ENCODE measurements around the gene PLXNA1. TPM values are rescaled to one million over a fixed set of nuclear protein-coding genes. Genes with fewer than 3 reads are reported as not detected.

PLXNA1 gene
- total and polyA plus RNA-seq, 9 of the 15 experiments (the other 6 are each of a cell fraction or from before 2014, with no cell fraction given), result 0.23 to 59.9 (median 16.8) TPM

GRCh38 chr3:126955004-126955790, 27.7 kb upstream of the PLXNA1 start (continued):
- no peak for TF ChIP-seq E2F8 (IDR thresholded peaks at IDR 0.05; ENCODE audit: low read depth, partially characterized antibody)
- no peak for TF ChIP-seq NR2F6 (CRISPR knock-in tag; IDR thresholded peaks at IDR 0.05)
- no peak for TF ChIP-seq ZNF212 (CRISPR knock-in tag; IDR thresholded peaks at IDR 0.05)

GRCh38 chr3:126956361-126956760, 26.6 kb upstream of the PLXNA1 start:
- H3K79me2 ChIP-seq (ENCODE audit: control insufficient read depth, insufficient read depth, low read length), result no peaks in the 10 kb centered on the region; the same call in 2 of the 3 replicates
- H3K4me3 ChIP-seq, result no peak overlapping the region
- H3K4me1 ChIP-seq (replicated peaks in 1 of 2; ENCODE audit: control insufficient read depth in 2 of 2, insufficient read depth in 2 of 2, low read length in 2 of 2), result peaks cover 4 to 19% of the 10 kb centered on the region in 2 experiments; a peak in 4 of 5 replicates
- no peak overlapping the region for H3K27ac ChIP-seq (ENCODE audit: extremely low read depth, low read depth, low read length)
- in situ Hi-C loops (cut with MboI), result no loop called here
- no peak overlapping the region for H3K4me2 ChIP-seq (ENCODE audit: insufficient read depth, low read length)
- H3K9me1 ChIP-seq (ENCODE audit: control insufficient read depth, insufficient read depth, low read length), result no peaks in the 10 kb centered on the region
- TF ChIP-seq ZNF347 (CRISPR knock-in tag; IDR thresholded peaks at IDR 0.05; ENCODE audit: low read depth) (no peak), NFIC (IDR thresholded peaks at IDR 0.05) (0 out of 2 replicates have a peak, but pooled peaks have one; percentile 8)
- no peaks in the 10 kb centered on the region for H3K9me3 ChIP-seq (replicated peaks; ENCODE audit: control insufficient read depth, insufficient read depth, low read depth, low read length)
- no peaks in the 10 kb centered on the region for H3K27me3 ChIP-seq (ENCODE audit: control insufficient read depth in 2 of 2, insufficient read depth in 2 of 2, low read length in 2 of 2)
- intact Hi-C loops (cut with micrococcal nuclease), result no loop called here
- ATAC-seq, result no peak
- BruUV-seq (replicated peaks), result no TSS peak
- DNase-seq (ENCODE audit: extremely low read depth in 1 of 4, low spot score in 3 of 4), result no peak
- H3K36me3 ChIP-seq (ENCODE audit: control insufficient read depth, insufficient read depth, low read length), result no peaks in the 10 kb centered on the region
- H4K20me1 ChIP-seq (replicated peaks; ENCODE audit: control insufficient read depth, insufficient read depth, low read length), result no peaks in the 10 kb centered on the region
- no peak for FAIRE-seq
- H2AFZ ChIP-seq (ENCODE audit: low read depth, low read length), result no peak overlapping the region
- 68% methylated on average over 6 of the region's 8 CpGs for WGBS (ENCODE audit: insufficient coverage, low coverage, missing lambda C conversion rate)
- POLR2A ChIA-PET, result no interaction called here
- CTCF ChIA-PET (ENCODE audit: low intra/inter-chr PET ratio), result no interaction called here
- no peak overlapping the region for H3K9ac ChIP-seq (ENCODE audit: insufficient read depth in 1 of 2, low read depth in 2 of 2, low read length in 2 of 2)

Data from K562 (cell line).